ENCODE data around the gene ZC3H13.

The ZC3H13 gene

DNA sequence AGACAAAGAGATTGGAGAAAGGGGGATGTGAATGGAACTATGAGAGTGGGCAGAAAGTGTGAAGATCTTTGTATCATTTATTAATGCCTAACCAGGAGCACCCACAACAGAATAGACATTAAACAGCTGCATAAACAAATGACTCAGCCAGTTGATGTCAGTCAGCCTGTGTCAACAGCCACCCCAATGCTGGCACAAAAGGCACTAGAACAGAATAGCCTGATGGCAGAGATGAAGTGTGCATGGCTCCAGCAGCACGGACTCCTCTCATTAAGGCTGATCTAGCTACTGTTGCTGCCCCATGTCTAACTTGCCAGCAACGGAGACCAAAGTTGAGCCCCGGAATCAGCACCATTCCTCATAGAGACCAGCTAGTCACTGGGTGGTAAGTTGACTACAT, 44.5 kb upstream of the ZC3H13 start:
- TF ChIP-seq CTCF (IDR thresholded peaks at IDR 0.05; ENCODE audit: low read depth, low read length): no peak
- H3K4me3 ChIP-seq (ENCODE audit: low read depth, low read length): no peak overlapping the region

DNA sequence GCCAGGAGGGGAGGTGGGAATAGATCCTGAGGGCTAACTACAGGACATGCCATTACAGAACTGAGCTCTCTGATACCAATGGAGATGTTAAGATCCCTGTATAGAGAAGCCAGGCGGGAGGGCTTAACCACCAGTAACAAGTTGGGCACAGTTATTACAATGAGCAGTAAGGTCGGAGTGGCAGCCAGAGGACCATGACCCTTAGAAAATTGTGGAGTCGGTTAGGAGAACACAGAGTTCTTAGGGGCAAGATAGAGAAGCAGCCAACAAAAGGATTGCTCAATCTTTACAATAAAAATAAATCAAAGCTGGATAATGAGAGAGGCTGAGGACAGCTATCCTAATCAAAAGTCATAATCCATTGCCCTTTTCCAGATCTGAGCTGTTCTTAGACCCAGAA, 41.9 kb upstream of the ZC3H13 start:
- TF ChIP-seq CTCF (IDR thresholded peaks at IDR 0.05; ENCODE audit: low read depth, low read length): no peak
- H3K4me3 ChIP-seq (ENCODE audit: low read depth, low read length): no peak overlapping the region

DNA sequence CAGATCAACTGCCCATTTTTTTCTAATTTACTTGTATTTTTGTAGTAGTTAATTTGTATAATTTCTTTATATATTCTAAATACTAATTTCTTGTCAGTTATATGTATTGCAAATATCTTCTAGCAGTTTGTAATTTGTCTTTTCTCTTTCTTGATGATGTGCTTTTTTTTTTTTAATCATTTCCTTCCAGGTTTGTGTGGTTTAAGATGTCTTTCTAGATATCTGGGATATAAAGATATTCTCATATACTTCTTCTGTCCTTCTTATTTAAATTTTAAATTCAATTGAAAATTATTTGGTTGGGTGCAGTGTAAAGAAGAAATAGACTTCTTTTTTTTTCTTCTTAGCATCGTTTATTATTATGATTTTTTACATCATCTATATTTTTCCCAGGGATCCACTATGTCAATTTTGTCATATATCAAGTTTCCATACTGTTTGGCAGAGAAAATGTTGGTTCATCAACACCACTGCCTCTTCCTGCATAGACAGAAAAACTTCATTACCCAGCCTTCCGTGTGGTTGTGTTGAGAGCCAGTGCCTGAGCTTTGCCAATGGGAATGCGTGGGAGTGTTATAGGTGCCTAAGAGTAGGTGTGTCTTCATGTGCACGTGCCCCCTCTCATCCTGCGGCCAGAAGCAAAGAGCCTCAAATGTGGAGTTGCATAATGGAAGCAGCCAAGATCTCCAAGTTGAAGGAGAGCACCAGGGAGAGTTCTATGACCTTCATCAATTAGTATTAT, 36.4 kb upstream of the ZC3H13 start:
- TF ChIP-seq CTCF (IDR thresholded peaks at IDR 0.05; ENCODE audit: low read depth, low read length): no peak
- H3K4me3 ChIP-seq (ENCODE audit: low read depth, low read length): no peak overlapping the region

DNA sequence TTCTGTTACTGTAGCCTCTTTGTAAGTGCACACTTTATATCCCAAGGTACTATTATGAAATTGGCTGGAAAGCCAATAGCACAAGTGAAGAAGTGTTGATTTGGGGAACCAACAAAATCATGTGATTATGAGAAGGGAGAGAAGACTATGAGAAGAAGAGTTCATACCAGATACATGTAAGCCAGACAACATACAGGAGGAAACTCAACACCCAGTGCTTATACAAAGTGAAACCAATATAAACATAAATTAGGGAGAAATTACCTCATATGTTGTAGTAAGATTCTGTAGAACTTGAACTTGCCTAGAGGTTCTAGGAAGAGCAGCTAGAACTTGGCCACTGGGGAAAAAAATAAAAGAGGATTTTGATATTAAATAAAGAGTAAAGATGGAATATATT, 34.9 kb upstream of the ZC3H13 start:
- no peak overlapping the region for H3K4me3 ChIP-seq (ENCODE audit: low read depth, low read length)
- no peak for TF ChIP-seq CTCF (IDR thresholded peaks at IDR 0.05; ENCODE audit: low read depth, low read length)

DNA sequence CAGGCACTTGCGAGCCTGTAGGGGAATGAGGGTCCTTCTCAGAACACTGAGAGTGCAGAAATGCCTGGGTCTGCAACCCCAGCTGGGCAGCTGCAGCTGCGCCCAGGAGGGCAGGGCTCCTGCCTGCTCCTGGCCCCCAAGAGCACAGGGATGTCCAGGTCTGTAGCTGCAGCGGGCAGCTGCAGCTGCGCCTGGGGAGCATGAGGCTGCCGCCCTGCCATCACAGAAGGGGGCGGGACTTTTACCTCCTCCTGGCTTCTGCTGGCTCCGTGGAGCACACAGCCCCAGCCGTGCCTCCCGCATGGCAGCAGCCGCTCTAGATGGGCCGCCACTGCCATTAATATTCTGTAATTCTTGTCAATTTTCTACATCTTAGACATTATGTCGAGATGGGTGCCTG, 34.4 kb upstream of the ZC3H13 start:
- TF ChIP-seq CTCF (IDR thresholded peaks at IDR 0.05; ENCODE audit: low read depth, low read length): no peak
- H3K4me3 ChIP-seq (ENCODE audit: low read depth, low read length): no peak overlapping the region

DNA sequence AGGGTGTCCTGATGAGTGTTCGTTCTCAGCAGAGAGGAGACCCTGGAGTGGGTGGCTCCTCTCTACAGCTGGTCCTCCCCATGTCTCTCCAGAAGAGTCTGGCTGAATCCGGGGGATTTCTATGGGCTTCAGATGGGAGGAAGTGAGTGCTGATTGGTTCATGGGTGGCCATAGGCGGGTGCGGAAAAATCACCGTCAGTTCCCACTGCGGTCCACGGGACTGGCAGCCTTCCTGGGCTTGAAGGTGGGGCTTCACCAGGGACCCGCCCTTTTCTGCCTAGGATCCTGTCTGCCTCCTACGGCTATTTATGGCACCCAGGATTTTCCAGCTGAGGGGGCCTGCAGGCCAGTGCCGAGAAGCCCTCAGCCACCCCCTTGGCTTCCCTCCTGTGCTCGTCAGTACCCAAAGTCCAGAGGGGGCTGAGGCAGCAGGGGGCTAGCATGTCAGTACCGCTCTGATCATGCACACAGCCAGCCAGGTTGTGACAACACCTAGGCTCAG, 33.9 kb upstream of the ZC3H13 start:
- TF ChIP-seq CTCF (IDR thresholded peaks at IDR 0.05; ENCODE audit: low read depth, low read length): no peak
- H3K4me3 ChIP-seq (ENCODE audit: low read depth, low read length): no peak overlapping the region

GRCh38 chr13:46085737-46086136, 33.2 kb upstream of the ZC3H13 start:
- H3K4me3 ChIP-seq (ENCODE audit: low read depth, low read length): no peak overlapping the region

More at GRCh38 chr13:46085737-46086136, 33.2 kb upstream of the ZC3H13 start:
- TF ChIP-seq CTCF (IDR thresholded peaks at IDR 0.05; ENCODE audit: low read depth, low read length): no peak
